SK-N-SH (cell line): Measurements from ENCODE around the gene ZDHHC16. TPM values are rescaled to one million over a fixed set of nuclear protein-coding genes. Genes with fewer than 3 reads are reported as not detected.

Experiments used
- CTCF ChIA-PET: fragments of 300-600, 350-600 bp; formaldehyde crosslinking; extraction: SDS; loops from one replicate; lab custom pipeline; 2021; lab: Yijun Ruan, JAX
- POLR2A ChIA-PET: fragments of 350-600 bp; sonication (Branson Sonifier 250); formaldehyde crosslinking; extraction: SDS; loops from one replicate; lab custom pipeline; 2020; ENCODE audit warnings: antibody characterized with exemption, inconsistent platforms; lab: Yijun Ruan, JAX
- DNase-seq: peaks from one replicate; pipeline ENCODE4 v3.0.0; 2012
- H2AFZ ChIP-seq: fragments of 200-600 bp; sonication (generic); 2 replicates; pipeline ENCODE4 v1.8.1; 2016; ENCODE audit warnings: antibody characterized with exemption, mild to moderate bottlenecking, low read depth
- H3F3A ChIP-seq: fragments of 200-600 bp; sonication (generic); replicated peaks from 2 replicates; pipeline ENCODE3; 2016; ENCODE audit warnings: antibody characterized with exemption, mild to moderate bottlenecking; ENCODE audit not compliant: insufficient read depth
- H3K27ac ChIP-seq, 2 experiments: fragments of 200-500 bp in 1 of 2; fragments of 200-600 bp in 1 of 2; sonication (Bioruptor generic) in 1 of 2; sonication (generic), shearing (Covaris generic) in 1 of 2; 2 replicates each; pipeline versions ENCODE4 v1.5.1 to v1.6.1; 2014 to 2016; ENCODE audit warnings: low read depth in 2 of 2, inconsistent platforms in 1 of 2, low read length in 1 of 2, mild to moderate bottlenecking in 1 of 2, mixed read lengths in 1 of 2
- H3K27me3 ChIP-seq: fragments of 200-600 bp; sonication (generic), shearing (Covaris generic); 2 replicates; pipeline ENCODE4 v1.6.1; 2016; ENCODE audit warnings: mixed run types; ENCODE audit not compliant: insufficient read depth
- H3K36me3 ChIP-seq, 2 experiments: fragments of 200-500 bp in 1 of 2; fragments of 200-600 bp in 1 of 2; sonication (Bioruptor generic) in 1 of 2; sonication (generic) in 1 of 2; replicated peaks in 1 of 2; 2 replicates each; pipeline versions ENCODE3 to v1.5.1; 2014 to 2016; ENCODE audit warnings: low read length in 1 of 2, mild to moderate bottlenecking in 1 of 2; ENCODE audit not compliant: insufficient read depth in 2 of 2, control insufficient read depth in 1 of 2
- H3K4me1 ChIP-seq, 2 experiments: fragments of 200-500 bp in 1 of 2; fragments of 200-600 bp in 1 of 2; sonication (Bioruptor generic) in 1 of 2; sonication (generic), shearing (Covaris generic) in 1 of 2; 2 replicates each; pipeline versions ENCODE4 v1.5.1 to v1.6.1; 2014 to 2016; ENCODE audit warnings: low read depth in 1 of 2, low read length in 1 of 2, mixed run types in 1 of 2; ENCODE audit not compliant: insufficient read depth in 2 of 2, control insufficient read depth in 1 of 2
- H3K4me2 ChIP-seq: fragments of 200-600 bp; sonication (generic), shearing (Covaris generic); 2 replicates; pipeline ENCODE4 v1.6.1; 2017; ENCODE audit warnings: mixed run types
- H3K4me3 ChIP-seq, 2 experiments: fragments of 200-500 bp in 1 of 2; fragments of 200-600 bp in 1 of 2; sonication (Bioruptor generic) in 1 of 2; sonication (generic), shearing (Covaris generic) in 1 of 2; 2 replicates each; pipeline versions ENCODE4 v1.5.1 to v1.8.1; 2014 to 2016; ENCODE audit warnings: low read depth in 2 of 2, inconsistent platforms in 1 of 2, low read length in 1 of 2, mild to moderate bottlenecking in 1 of 2, mixed read lengths in 1 of 2, moderate library complexity in 1 of 2
- H3K79me2 ChIP-seq: fragments of 200-600 bp; sonication (generic); 2 replicates; pipeline ENCODE4 v1.8.1; 2017; ENCODE audit warnings: mild to moderate bottlenecking; ENCODE audit not compliant: insufficient read depth
- H3K9ac ChIP-seq: fragments of 200-600 bp; sonication (generic); 2 replicates; pipeline ENCODE4 v1.6.1; 2017; ENCODE audit warnings: mixed run types
- H3K9me2 ChIP-seq: fragments of 200-600 bp; sonication (generic); 2 replicates; pipeline ENCODE4 v1.6.1; 2017; ENCODE audit warnings: mixed run types
- H3K9me3 ChIP-seq: fragments of 200-600 bp; sonication (generic); 2 replicates; pipeline ENCODE4 v1.6.1; 2017; ENCODE audit warnings: mixed run types, mild to moderate bottlenecking, moderate library complexity
- H4K20me1 ChIP-seq: fragments of 200-600 bp; sonication (generic); 2 replicates; pipeline ENCODE4 v1.6.1; 2017; ENCODE audit warnings: mild to moderate bottlenecking, mixed run types; ENCODE audit not compliant: insufficient read depth
- ELF1 ChIP-seq: IDR thresholded peaks from 2 replicates; pipeline ENCODE4 v1.4.0; 2012
- EP300 ChIP-seq, 2 experiments: IDR thresholded peaks; 2 replicates each; pipeline versions ENCODE4 v1.4.0 to v1.6.1; 2012; ENCODE audit warnings: borderline replicate concordance in 1 of 2, low read depth in 1 of 2, low read length in 1 of 2
- EZH2phosphoT487 ChIP-seq: fragments of 200-600 bp; sonication (generic); IDR thresholded peaks from 2 replicates; pipeline ENCODE4 v1.6.1; 2017; ENCODE audit warnings: low read depth, mixed run types, mild to moderate bottlenecking, antibody characterized with exemption, moderate library complexity, borderline replicate concordance
- FOSL2 ChIP-seq: IDR thresholded peaks from 2 replicates; pipeline ENCODE4 v1.4.0; 2012; ENCODE audit warnings: low read depth, mild to moderate bottlenecking, moderate library complexity, borderline replicate concordance
- FOXJ3 ChIP-seq: sonication (generic); formaldehyde crosslinking; IDR thresholded peaks from 2 replicates; pipeline ENCODE4 v1.5.1; 2020; ENCODE audit warnings: mild to moderate bottlenecking, missing genetic modification reagents
- FOXM1 ChIP-seq: IDR thresholded peaks from 2 replicates; pipeline ENCODE4 v1.4.0; 2012; ENCODE audit warnings: low read depth, mild to moderate bottlenecking
- NRF1 ChIP-seq: IDR thresholded peaks from 2 replicates; pipeline ENCODE4 v1.6.1; 2012; ENCODE audit warnings: low read depth, mild to moderate bottlenecking, low read length
- RCOR1 ChIP-seq: fragments of 150-350 bp; IDR thresholded peaks from 2 replicates; pipeline ENCODE4 v1.6.1; 2017; ENCODE audit warnings: antibody characterized with exemption, low read length
- RXRA ChIP-seq: IDR thresholded peaks from 2 replicates; pipeline ENCODE4 v1.4.0; 2012; ENCODE audit warnings: low read depth, mild to moderate bottlenecking, borderline replicate concordance
- TCF12 ChIP-seq: IDR thresholded peaks from 2 replicates; pipeline ENCODE4 v1.4.0; 2012
- YY1 ChIP-seq: IDR thresholded peaks from 2 replicates; pipeline ENCODE4 v1.4.0; 2012; ENCODE audit warnings: low read depth, mild to moderate bottlenecking
- WGBS: methylation state at CpG from one replicate; pipeline ENCODE4 v1.1.6; 2017; ENCODE audit warnings: low lambda C conversion rate; 5-methylcytosine and 5-hydroxymethylcytosine counted together
- polyA plus RNA-seq, 3 experiments: library from polyadenylated mRNA; depleted of rRNA; stranded (reverse); fragments of >200 nt; gene quantifications; 2 replicates each; pipeline ENCODE4 v1.2.3, GENCODE V29; 2012
- TF ChIP-seq, protein P1 (sequence below): IDR thresholded peaks from 2 replicates; pipeline ENCODE4 v1.4.0; 2012; ENCODE audit warnings: low read depth, borderline replicate concordance
- TF ChIP-seq, protein P2 (sequence below): IDR thresholded peaks from 2 replicates; pipeline ENCODE4 v1.4.0; 2012; ENCODE audit warnings: low read depth
- TF ChIP-seq, protein P3 (sequence below): fragments of 150-350 bp; IDR thresholded peaks from 2 replicates; pipeline ENCODE4 v1.6.1; 2017; ENCODE audit warnings: antibody characterized with exemption, low read length, low read depth, borderline replicate concordance
- TF ChIP-seq, protein P4 (sequence below): IDR thresholded peaks from 2 replicates; pipeline ENCODE4 v1.4.0; 2012; ENCODE audit warnings: low read depth, borderline replicate concordance
- TF ChIP-seq, protein P5 (sequence below): IDR thresholded peaks from 2 replicates; pipeline ENCODE4 v1.6.1; 2012; ENCODE audit warnings: mild to moderate bottlenecking, low read depth, low read length, moderate library complexity

ZDHHC16 gene
- polyA plus RNA-seq, 1 of the 3 experiments (the other 2 are of a cell fraction): 71.5 TPM

DNA sequence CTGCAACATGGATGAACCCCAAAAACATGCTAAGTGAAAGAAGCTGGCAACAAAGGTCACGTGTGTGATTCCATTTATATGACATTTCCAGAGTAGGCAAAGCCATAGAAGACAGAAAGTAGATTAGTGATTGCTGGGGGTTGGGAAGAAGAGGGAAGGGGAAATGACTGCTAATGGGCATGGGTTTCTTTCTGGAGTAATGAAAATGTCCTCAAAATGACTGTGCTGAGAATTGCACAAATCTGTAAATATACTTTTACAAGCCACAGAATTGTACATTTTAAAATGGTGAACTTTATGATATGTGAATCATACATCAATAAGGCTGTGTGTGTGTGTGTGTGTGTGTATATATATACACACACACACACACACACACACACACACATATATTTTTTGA, 36.4 kb downstream of the ZDHHC16 start:
- peaks cover 23% of the 10 kb centered on the region for H4K20me1 ChIP-seq
- no peak overlapping the region for H3K9ac ChIP-seq
- 92% methylated on average over 1 of the region's 1 CpG for WGBS
- no peak overlapping the region for H3K27ac ChIP-seq
- POLR2A ChIA-PET: no interaction called here
- DNase-seq: no peak
- TF ChIP-seq, protein P1, sequence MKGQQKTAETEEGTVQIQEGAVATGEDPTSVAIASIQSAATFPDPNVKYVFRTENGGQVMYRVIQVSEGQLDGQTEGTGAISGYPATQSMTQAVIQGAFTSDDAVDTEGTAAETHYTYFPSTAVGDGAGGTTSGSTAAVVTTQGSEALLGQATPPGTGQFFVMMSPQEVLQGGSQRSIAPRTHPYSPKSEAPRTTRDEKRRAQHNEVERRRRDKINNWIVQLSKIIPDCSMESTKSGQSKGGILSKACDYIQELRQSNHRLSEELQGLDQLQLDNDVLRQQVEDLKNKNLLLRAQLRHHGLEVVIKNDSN: no peak
- no peak for TF ChIP-seq RCOR1
- TF ChIP-seq FOSL2: no peak
- TF ChIP-seq FOXJ3 (CRISPR knock-in tag): no peak
- no peak for TF ChIP-seq ELF1
- TF ChIP-seq NRF1: no peak
- TF ChIP-seq FOXM1: no peak
- TF ChIP-seq, protein P2, sequence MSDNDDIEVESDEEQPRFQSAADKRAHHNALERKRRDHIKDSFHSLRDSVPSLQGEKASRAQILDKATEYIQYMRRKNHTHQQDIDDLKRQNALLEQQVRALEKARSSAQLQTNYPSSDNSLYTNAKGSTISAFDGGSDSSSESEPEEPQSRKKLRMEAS: no peak
- TF ChIP-seq TCF12: no peak
- no peak for TF ChIP-seq EP300 (IDR thresholded peaks at IDR 0.05; ENCODE audit: borderline replicate concordance in 1 of 2, low read depth in 1 of 2, low read length in 1 of 2)
- TF ChIP-seq, protein P3, sequence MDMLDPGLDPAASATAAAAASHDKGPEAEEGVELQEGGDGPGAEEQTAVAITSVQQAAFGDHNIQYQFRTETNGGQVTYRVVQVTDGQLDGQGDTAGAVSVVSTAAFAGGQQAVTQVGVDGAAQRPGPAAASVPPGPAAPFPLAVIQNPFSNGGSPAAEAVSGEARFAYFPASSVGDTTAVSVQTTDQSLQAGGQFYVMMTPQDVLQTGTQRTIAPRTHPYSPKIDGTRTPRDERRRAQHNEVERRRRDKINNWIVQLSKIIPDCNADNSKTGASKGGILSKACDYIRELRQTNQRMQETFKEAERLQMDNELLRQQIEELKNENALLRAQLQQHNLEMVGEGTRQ: no peak
- TF ChIP-seq RXRA: no peak
- TF ChIP-seq, protein P4, sequence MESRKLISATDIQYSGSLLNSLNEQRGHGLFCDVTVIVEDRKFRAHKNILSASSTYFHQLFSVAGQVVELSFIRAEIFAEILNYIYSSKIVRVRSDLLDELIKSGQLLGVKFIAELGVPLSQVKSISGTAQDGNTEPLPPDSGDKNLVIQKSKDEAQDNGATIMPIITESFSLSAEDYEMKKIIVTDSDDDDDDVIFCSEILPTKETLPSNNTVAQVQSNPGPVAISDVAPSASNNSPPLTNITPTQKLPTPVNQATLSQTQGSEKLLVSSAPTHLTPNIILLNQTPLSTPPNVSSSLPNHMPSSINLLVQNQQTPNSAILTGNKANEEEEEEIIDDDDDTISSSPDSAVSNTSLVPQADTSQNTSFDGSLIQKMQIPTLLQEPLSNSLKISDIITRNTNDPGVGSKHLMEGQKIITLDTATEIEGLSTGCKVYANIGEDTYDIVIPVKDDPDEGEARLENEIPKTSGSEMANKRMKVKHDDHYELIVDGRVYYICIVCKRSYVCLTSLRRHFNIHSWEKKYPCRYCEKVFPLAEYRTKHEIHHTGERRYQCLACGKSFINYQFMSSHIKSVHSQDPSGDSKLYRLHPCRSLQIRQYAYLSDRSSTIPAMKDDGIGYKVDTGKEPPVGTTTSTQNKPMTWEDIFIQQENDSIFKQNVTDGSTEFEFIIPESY: no peak
- no peak for TF ChIP-seq EZH2phosphoT487
- no peak for TF ChIP-seq YY1
- TF ChIP-seq, protein P5, sequence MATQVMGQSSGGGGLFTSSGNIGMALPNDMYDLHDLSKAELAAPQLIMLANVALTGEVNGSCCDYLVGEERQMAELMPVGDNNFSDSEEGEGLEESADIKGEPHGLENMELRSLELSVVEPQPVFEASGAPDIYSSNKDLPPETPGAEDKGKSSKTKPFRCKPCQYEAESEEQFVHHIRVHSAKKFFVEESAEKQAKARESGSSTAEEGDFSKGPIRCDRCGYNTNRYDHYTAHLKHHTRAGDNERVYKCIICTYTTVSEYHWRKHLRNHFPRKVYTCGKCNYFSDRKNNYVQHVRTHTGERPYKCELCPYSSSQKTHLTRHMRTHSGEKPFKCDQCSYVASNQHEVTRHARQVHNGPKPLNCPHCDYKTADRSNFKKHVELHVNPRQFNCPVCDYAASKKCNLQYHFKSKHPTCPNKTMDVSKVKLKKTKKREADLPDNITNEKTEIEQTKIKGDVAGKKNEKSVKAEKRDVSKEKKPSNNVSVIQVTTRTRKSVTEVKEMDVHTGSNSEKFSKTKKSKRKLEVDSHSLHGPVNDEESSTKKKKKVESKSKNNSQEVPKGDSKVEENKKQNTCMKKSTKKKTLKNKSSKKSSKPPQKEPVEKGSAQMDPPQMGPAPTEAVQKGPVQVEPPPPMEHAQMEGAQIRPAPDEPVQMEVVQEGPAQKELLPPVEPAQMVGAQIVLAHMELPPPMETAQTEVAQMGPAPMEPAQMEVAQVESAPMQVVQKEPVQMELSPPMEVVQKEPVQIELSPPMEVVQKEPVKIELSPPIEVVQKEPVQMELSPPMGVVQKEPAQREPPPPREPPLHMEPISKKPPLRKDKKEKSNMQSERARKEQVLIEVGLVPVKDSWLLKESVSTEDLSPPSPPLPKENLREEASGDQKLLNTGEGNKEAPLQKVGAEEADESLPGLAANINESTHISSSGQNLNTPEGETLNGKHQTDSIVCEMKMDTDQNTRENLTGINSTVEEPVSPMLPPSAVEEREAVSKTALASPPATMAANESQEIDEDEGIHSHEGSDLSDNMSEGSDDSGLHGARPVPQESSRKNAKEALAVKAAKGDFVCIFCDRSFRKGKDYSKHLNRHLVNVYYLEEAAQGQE: no peak
- TF ChIP-seq, all 33 proteins: peak for 0
- Histone ChIP-seq H3F3A (peaks cover 4% of the 10 kb centered on the region), H3K27me3 (no peaks in the 10 kb centered on the region), H3K4me1 (no peaks in the 10 kb centered on the region; a peak in 1 of 4 replicates), H3K9me2 (no peaks in the 10 kb centered on the region), H3K9me3 (no peaks in the 10 kb centered on the region), H3K4me3 (no peak overlapping the region), H3K4me2 (no peak overlapping the region), H2AFZ (no peak overlapping the region), H3K36me3 (peaks cover 41 to 43% of the 10 kb centered on the region in 2 experiments), H3K79me2 (peaks cover 61% of the 10 kb centered on the region)
- CTCF ChIA-PET: interaction anchor here (1.0 kb wide), 1 partner anchor 8 kb away, joined by 3 read pairs; no protein-coding TSS in a partner anchor
